Measurements from ENCODE around the gene DEFB131B. TPM values are rescaled to one million over a fixed set of nuclear protein-coding genes. Genes with fewer than 3 reads are reported as not detected.

The DEFB131B gene
- total RNA-seq, 2 donors from 2014 or later = not detected

GRCh38 chr11:71913756-71914526 lies 35.7 kb downstream of the DEFB131B start:
- Mint-ChIP-seq H3K36me3 (ENCODE audit: low read depth) (peaks cover 42% of the 10 kb centered on the region), H3K4me3 (no peak overlapping the region), H3K4me1 (peaks cover 5% of the 10 kb centered on the region), H3K27me3 (ENCODE audit: insufficient read depth) (no peaks in the 10 kb centered on the region), H3K9me3 (no peaks in the 10 kb centered on the region), H3K27ac (no peak overlapping the region)
- DNase-seq = no peak
- H3K9me3 ChIP-seq (ENCODE audit: control insufficient read depth, low read length) = no peaks in the 10 kb centered on the region
- no peak overlapping the region for H3K9ac ChIP-seq (ENCODE audit: extremely low read depth, low read length, poor library complexity, severe bottlenecking)
- H3K4me1 ChIP-seq (ENCODE audit: control insufficient read depth, insufficient read depth, low read length) = no peaks in the 10 kb centered on the region
- no peaks in the 10 kb centered on the region for H3K27me3 ChIP-seq (ENCODE audit: control insufficient read depth, insufficient read depth, low read length, poor library complexity, severe bottlenecking)
- H3K36me3 ChIP-seq (ENCODE audit: control insufficient read depth, insufficient read depth, low read length) = peaks cover 12% of the 10 kb centered on the region
- TF ChIP-seq, protein P1, sequence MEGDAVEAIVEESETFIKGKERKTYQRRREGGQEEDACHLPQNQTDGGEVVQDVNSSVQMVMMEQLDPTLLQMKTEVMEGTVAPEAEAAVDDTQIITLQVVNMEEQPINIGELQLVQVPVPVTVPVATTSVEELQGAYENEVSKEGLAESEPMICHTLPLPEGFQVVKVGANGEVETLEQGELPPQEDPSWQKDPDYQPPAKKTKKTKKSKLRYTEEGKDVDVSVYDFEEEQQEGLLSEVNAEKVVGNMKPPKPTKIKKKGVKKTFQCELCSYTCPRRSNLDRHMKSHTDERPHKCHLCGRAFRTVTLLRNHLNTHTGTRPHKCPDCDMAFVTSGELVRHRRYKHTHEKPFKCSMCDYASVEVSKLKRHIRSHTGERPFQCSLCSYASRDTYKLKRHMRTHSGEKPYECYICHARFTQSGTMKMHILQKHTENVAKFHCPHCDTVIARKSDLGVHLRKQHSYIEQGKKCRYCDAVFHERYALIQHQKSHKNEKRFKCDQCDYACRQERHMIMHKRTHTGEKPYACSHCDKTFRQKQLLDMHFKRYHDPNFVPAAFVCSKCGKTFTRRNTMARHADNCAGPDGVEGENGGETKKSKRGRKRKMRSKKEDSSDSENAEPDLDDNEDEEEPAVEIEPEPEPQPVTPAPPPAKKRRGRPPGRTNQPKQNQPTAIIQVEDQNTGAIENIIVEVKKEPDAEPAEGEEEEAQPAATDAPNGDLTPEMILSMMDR (conservative IDR thresholded peaks at IDR 0.05) = no peak
- 87 to 89% methylated on average over 5 of the region's 5 CpGs for WGBS, 2 experiments (ENCODE audit: insufficient coverage in 1 of 2, insufficient read length in 1 of 2)
- H3K4me3 ChIP-seq (ENCODE audit: low read length) = no peak overlapping the region
- no peak overlapping the region for H3K27ac ChIP-seq (ENCODE audit: low read depth, low read length)

DNA sequence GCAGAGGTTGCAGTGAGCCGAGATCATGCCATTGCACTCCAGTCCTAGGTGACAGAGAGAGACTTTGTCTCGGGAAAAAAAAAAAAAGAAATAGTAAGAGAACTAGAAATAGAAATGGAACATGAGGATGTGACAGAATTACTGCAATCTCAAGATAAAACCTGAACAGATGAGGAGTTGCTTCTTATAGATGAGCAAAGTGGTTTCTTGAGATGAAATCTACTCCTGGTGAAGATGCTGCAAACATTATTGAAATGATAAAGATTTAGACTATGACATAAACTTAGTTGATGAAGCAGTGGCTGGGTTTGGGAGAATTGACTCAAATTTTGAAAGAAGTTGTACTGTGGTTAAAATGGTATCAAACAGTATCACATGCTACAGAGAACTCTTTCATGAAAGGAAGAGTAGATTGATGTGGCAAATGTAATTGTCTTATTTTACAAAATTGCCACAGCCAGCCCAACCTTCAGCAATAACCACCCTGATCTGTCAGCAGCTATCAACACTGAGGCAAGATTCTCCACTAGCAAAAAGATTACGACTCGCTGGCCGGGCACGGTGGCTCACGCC lies 36.5 kb downstream of the DEFB131B start:
- peaks cover 12% of the 10 kb centered on the region for H3K36me3 ChIP-seq (ENCODE audit: control insufficient read depth, insufficient read depth, low read length)
- no peak overlapping the region for H3K4me3 ChIP-seq (ENCODE audit: low read length)
- Mint-ChIP-seq H3K4me1 (peaks cover 5% of the 10 kb centered on the region), H3K9me3 (no peaks in the 10 kb centered on the region), H3K36me3 (ENCODE audit: low read depth) (peaks cover 44% of the 10 kb centered on the region), H3K27me3 (ENCODE audit: insufficient read depth) (no peaks in the 10 kb centered on the region), H3K4me3 (no peak overlapping the region), H3K27ac (no peak overlapping the region)
- DNase-seq = no peak
- H3K27ac ChIP-seq (ENCODE audit: low read depth, low read length) = no peak overlapping the region
- no peak overlapping the region for H3K9ac ChIP-seq (ENCODE audit: extremely low read depth, low read length, poor library complexity, severe bottlenecking)
- H3K9me3 ChIP-seq (ENCODE audit: control insufficient read depth, low read length) = no peaks in the 10 kb centered on the region
- no peaks in the 10 kb centered on the region for H3K4me1 ChIP-seq (ENCODE audit: control insufficient read depth, insufficient read depth, low read length)
- no peaks in the 10 kb centered on the region for H3K27me3 ChIP-seq (ENCODE audit: control insufficient read depth, insufficient read depth, low read length, poor library complexity, severe bottlenecking)
- TF ChIP-seq, protein P1 (conservative IDR thresholded peaks at IDR 0.05) = no peak
- 92 to 100% methylated on average over 6 to 7 of the region's 7 CpGs for WGBS, 2 experiments (ENCODE audit: insufficient coverage in 1 of 2, insufficient read length in 1 of 2)

- Histone ChIP-seq H3K4me3 (ENCODE audit: low read length) (no peak overlapping the region), H3K27me3 (ENCODE audit: control insufficient read depth, insufficient read depth, low read length, poor library complexity, severe bottlenecking) (no peaks in the 10 kb centered on the region), H3K27ac (ENCODE audit: low read depth, low read length) (no peak overlapping the region), H3K4me1 (ENCODE audit: control insufficient read depth, insufficient read depth, low read length) (no peaks in the 10 kb centered on the region), H3K9ac (ENCODE audit: extremely low read depth, low read length, poor library complexity, severe bottlenecking) (no peak overlapping the region), H3K9me3 (ENCODE audit: control insufficient read depth, low read length) (no peaks in the 10 kb centered on the region), H3K36me3 (ENCODE audit: control insufficient read depth, insufficient read depth, low read length) (peaks cover 12% of the 10 kb centered on the region)
- Mint-ChIP-seq H3K36me3 (ENCODE audit: low read depth) (peaks cover 32% of the 10 kb centered on the region), H3K4me3 (no peak overlapping the region), H3K27ac (no peak overlapping the region), H3K4me1 (no peaks in the 10 kb centered on the region), H3K27me3 (ENCODE audit: insufficient read depth) (no peaks in the 10 kb centered on the region), H3K9me3 (no peaks in the 10 kb centered on the region)
- TF ChIP-seq, protein P1 (conservative IDR thresholded peaks at IDR 0.05) = no peak
- 92 to 95% methylated on average over 8 to 9 of the region's 9 CpGs for WGBS, 2 experiments (ENCODE audit: insufficient coverage in 1 of 2, insufficient read length in 1 of 2)
- DNase-seq = no peak
Measured at GRCh38 chr11:71917646-71918140, 39.4 kb downstream of the DEFB131B start.
